ENCODE measurements around the gene FADS2.

The FADS2 gene

GRCh38 chr11:61795876-61796526, 32.1 kb upstream of the FADS2 start:
- no peak for DNase-seq

- DNase-seq, result peak; percentile 59
These were observed 30.7 kb upstream of the FADS2 start for GRCh38 chr11:61797263-61797944.

- no peak for DNase-seq
These were observed 28.3 kb upstream of the FADS2 start for GRCh38 chr11:61799665-61800284.

GRCh38 chr11:61800331-61801281, 27.5 kb upstream of the FADS2 start:
- DNase-seq, result no peak

GRCh38 chr11:61802605-61803004, 25.5 kb upstream of the FADS2 start:
- DNase-seq, result no peak

- no peak for DNase-seq
These were observed 24.0 kb upstream of the FADS2 start for GRCh38 chr11:61803889-61804647.

GRCh38 chr11:61805146-61805545, 23.0 kb upstream of the FADS2 start:
- no peak for DNase-seq

GRCh38 chr11:61806785-61807184, 21.3 kb upstream of the FADS2 start:
- DNase-seq, result no peak

GRCh38 chr11:61810671-61811175, 17.4 kb upstream of the FADS2 start:
- no peak for DNase-seq

- DNase-seq, result no peak
These were observed 16.3 kb upstream of the FADS2 start for GRCh38 chr11:61811831-61812230.

- no peak for DNase-seq
These were observed 15.2 kb upstream of the FADS2 start for GRCh38 chr11:61812736-61813411.

- DNase-seq, result no peak
These were observed 13.7 kb upstream of the FADS2 start for GRCh38 chr11:61814247-61814957.

- DNase-seq, result peak; percentile 56
These were observed 12.9 kb upstream of the FADS2 start for GRCh38 chr11:61814958-61815789.

GRCh38 chr11:61815790-61816735, 12.0 kb upstream of the FADS2 start:
- peak; percentile 59 for DNase-seq

- peak; percentile 75 for DNase-seq
These were observed 11.2 kb upstream of the FADS2 start, which contains the start of gene FADS1 for GRCh38 chr11:61816736-61817455. Gene FADS1, minus strand, starts transcription at chr11:61817003. Its CDS starts 74 bp downstream, at chr11:61816929.

GRCh38 chr11:61817471-61818202, 10.5 kb upstream of the FADS2 start:
- no peak for DNase-seq

- no peak for DNase-seq
These were observed 7.9 kb upstream of the FADS2 start for GRCh38 chr11:61820174-61820573.

Measured in T-helper 9 cell (primary cell).